RWPE1 (cell line): ENCODE results near the gene TMA7.

Experiments
- CTCF ChIA-PET: fragments of 350-600 bp; sonication (Branson Sonifier 250); formaldehyde crosslinking; extraction: SDS; loops from one replicate; lab custom pipeline; 2021; lab: Yijun Ruan, JAX
- POLR2A ChIA-PET: fragments of 400-600 bp; formaldehyde crosslinking; extraction: SDS; loops from one replicate; lab custom pipeline; 2020; ENCODE audit warnings: antibody characterized with exemption; ENCODE audit not compliant: low non-redundant PET; lab: Yijun Ruan, JAX
- DNase-seq: peaks from one replicate; pipeline ENCODE4 v3.0.0; 2012; ENCODE audit warnings: low spot score
- H3K27ac ChIP-seq: fragments of 450-650 bp; 2 replicates; pipeline ENCODE4 v1.5.1; 2017
- TF ChIP-seq, protein P1 (sequence below): fragments of 450-650 bp; conservative IDR thresholded peaks from 2 replicates; pipeline ENCODE4 v1.5.1; 2017; ENCODE audit warnings: low read depth, mild to moderate bottlenecking

TMA7 gene

DNA sequence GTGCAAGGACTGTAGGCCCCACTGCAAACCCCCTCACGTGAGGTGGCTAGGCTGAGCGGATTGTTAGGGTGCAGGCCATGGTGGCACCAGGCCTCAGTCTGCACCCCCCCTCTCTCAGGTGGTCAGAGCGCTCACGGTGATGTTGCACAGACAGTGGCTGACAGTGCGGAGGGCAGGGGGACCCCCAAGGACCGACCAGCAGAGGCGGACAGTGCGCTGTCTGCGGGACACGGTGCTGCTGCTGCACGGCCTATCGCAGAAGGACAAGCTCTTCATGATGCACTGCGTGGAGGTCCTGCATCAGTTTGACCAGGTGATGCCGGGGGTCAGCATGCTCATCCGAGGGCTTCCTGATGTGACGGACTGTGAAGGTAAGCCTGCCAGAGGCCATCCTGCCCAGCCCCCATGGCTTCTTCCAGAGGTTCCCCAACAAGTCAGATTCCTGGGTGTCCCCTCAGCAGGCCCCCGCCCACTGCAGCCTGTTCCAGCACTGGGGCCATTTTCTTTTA, 24.7 kb downstream of the TMA7 start:
- H3K27ac ChIP-seq, result peak overlapping the region; percentile 100
- POLR2A ChIA-PET, result interaction anchor here (0.5 to 1.8 kb wide), 2 partner anchors 18 to 684 kb away, joined by 5 to 10 read pairs; partner anchors contain the start of gene ATRIP
- DNase-seq, result no peak
- TF ChIP-seq, protein P1, sequence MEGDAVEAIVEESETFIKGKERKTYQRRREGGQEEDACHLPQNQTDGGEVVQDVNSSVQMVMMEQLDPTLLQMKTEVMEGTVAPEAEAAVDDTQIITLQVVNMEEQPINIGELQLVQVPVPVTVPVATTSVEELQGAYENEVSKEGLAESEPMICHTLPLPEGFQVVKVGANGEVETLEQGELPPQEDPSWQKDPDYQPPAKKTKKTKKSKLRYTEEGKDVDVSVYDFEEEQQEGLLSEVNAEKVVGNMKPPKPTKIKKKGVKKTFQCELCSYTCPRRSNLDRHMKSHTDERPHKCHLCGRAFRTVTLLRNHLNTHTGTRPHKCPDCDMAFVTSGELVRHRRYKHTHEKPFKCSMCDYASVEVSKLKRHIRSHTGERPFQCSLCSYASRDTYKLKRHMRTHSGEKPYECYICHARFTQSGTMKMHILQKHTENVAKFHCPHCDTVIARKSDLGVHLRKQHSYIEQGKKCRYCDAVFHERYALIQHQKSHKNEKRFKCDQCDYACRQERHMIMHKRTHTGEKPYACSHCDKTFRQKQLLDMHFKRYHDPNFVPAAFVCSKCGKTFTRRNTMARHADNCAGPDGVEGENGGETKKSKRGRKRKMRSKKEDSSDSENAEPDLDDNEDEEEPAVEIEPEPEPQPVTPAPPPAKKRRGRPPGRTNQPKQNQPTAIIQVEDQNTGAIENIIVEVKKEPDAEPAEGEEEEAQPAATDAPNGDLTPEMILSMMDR, result no peak
- CTCF ChIA-PET, result interaction anchor here (0.6 to 1.1 kb wide), 3 partner anchors 43 to 220 kb away, joined by 3 to 4 read pairs (median 4); no protein-coding TSS in a partner anchor

DNA sequence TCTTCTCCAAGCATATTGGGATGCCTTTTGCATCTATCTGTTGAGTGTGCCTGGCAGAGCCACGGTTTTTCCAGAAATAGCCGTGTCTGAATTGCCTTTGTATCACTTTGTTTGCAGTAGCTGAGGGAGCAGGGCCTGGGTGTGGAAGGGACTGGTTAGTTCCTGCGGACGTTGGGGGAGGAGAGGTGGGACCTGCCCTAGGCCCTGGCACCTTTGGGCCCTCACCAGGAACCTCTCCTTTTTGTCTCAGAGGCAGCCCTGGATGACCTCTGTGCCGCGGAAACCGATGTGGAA, 25.1 kb downstream of the TMA7 start:
- no peak for DNase-seq
- TF ChIP-seq, protein P1, result no peak
- ChIA-PET POLR2A (interaction anchor here (0.5 kb wide), 1 partner anchor 684 kb away, joined by 10 read pairs; no protein-coding TSS in a partner anchor), CTCF (interaction anchor here (0.7 to 1.1 kb wide), 2 partner anchors 42 to 84 kb away, joined by 3 to 4 read pairs; no protein-coding TSS in a partner anchor)
- H3K27ac ChIP-seq, result peak overlapping the region; percentile 100

DNA sequence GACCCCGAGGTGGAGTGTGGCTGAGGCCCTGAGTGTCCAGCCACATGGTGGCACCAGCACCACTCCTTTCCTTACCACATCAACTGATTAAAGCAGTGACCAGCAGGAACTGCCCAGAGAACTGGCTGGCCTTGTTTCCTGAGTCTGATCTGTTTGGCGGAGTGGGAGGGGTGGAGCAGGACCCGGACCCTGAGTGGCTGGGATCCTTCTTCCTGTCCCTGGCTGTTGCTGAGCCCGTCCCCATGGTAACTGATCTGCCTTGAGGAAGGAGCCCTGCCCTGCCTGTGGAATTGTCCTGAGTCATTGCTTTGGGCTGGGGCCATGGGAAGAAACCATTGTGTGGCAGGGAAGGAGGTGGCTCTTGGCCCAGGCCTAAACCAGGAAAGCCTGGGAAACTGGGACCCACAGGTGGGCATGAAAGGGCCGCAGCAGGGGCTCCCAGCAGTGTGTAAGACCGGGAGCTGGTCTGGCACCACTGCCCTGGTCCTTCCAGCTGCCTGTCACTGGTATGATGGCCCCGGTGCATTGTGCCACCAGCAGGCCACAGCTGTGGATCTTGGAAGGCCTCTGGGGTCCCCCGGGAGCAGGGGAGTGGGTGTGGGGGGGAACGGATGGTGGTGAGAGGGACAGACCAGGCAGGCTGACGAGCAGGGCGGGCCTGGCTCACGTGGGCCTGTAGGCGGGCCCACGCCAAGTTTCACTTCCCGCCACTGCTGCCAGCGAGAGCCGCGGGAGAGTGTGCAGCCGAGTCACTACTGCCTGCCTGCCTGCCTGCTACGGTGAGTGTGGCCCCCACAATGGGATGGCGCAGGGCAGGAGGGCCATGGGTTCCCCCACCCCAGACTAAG, 25.7 kb downstream of the TMA7 start:
- TF ChIP-seq, protein P1, result peak; percentile 76
- ChIA-PET CTCF (interaction anchor here (1.0 kb wide), 1 partner anchor 30 kb away, joined by 3 read pairs; no protein-coding TSS in a partner anchor), POLR2A (interaction anchor here (0.6 kb wide), 1 partner anchor 75 kb away, joined by 6 read pairs; no protein-coding TSS in a partner anchor)
- DNase-seq, result peak; percentile 97
- H3K27ac ChIP-seq, result peak overlapping the region; percentile 100

DNA sequence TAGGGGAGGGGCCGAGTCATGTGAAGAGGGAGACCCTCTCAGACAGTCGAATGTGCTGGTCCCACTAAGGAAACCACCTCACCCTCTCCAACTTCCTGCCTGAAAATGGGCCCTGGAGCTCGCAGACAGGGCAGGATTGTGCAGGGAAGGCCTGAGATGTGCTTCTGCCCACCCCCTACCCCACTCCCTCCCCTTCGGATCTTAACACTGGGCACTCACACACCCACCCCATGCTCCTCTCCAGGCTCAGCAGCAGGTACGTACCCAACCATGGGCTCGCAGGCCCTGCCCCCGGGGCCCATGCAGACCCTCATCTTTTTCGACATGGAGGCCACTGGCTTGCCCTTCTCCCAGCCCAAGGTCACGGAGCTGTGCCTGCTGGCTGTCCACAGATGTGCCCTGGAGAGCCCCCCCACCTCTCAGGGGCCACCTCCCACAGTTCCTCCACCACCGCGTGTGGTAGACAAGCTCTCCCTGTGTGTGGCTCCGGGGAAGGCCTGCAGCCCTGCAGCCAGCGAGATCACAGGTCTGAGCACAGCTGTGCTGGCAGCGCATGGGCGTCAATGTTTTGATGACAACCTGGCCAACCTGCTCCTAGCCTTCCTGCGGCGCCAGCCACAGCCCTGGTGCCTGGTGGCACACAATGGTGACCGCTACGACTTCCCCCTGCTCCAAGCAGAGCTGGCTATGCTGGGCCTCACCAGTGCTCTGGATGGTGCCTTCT, 26.5 kb downstream of the TMA7 start:
- TF ChIP-seq, protein P1, result no peak
- H3K27ac ChIP-seq, result peak overlapping the region; percentile 100
- ChIA-PET POLR2A (interaction anchor here (0.6 kb wide), 2 partner anchors 23 to 74 kb away, joined by 4 to 6 read pairs; no protein-coding TSS in a partner anchor), CTCF (interaction anchor here (1.0 kb wide), 1 partner anchor 30 kb away, joined by 3 read pairs; no protein-coding TSS in a partner anchor)
- DNase-seq, result no peak

DNA sequence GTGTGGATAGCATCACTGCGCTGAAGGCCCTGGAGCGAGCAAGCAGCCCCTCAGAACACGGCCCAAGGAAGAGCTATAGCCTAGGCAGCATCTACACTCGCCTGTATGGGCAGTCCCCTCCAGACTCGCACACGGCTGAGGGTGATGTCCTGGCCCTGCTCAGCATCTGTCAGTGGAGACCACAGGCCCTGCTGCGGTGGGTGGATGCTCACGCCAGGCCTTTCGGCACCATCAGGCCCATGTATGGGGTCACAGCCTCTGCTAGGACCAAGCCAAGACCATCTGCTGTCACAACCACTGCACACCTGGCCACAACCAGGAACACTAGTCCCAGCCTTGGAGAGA, 27.0 kb downstream of the TMA7 start:
- POLR2A ChIA-PET, result interaction anchor here (0.6 kb wide), 1 partner anchor 23 kb away, joined by 4 read pairs; no protein-coding TSS in a partner anchor
- CTCF ChIA-PET, result no interaction called here
- no peak for DNase-seq
- TF ChIP-seq, protein P1, result no peak
- H3K27ac ChIP-seq, result peak overlapping the region; percentile 100
